Karpas-422 (cell line): ENCODE measurements around the gene C11orf68. TPM values are rescaled to one million over a fixed set of nuclear protein-coding genes. Genes with fewer than 3 reads are reported as not detected.
"Not testable (repeated sequence)": the region's sequence is repeated elsewhere in the genome, so short reads cannot be mapped to it uniquely, and the experiment has no call there.

Experiments
- DNase-seq: peaks from one replicate; pipeline ENCODE4 v3.0.0-alpha.2; 2015
- H2AFZ ChIP-seq: fragments of 200-600 bp; sonication (generic); 2 replicates; pipeline ENCODE4 v1.6.1; 2014; ENCODE audit warnings: antibody characterized with exemption, low read length, mixed read lengths
- H3K27ac ChIP-seq: fragments of 200-600 bp; sonication (generic); 2 replicates; pipeline ENCODE4 v1.5.1; 2014; ENCODE audit warnings: mild to moderate bottlenecking, low read length, moderate library complexity
- H3K27me3 ChIP-seq: fragments of 200-600 bp; sonication (generic); 2 replicates; pipeline ENCODE4 v1.6.1; 2014; ENCODE audit warnings: low read length, mixed read lengths
- H3K36me3 ChIP-seq: fragments of 200-600 bp; sonication (generic); 2 replicates; pipeline ENCODE4 v1.6.1; 2014; ENCODE audit warnings: low read length, mixed read lengths; ENCODE audit not compliant: insufficient read depth
- H3K4me1 ChIP-seq: fragments of 200-600 bp; sonication (generic); 2 replicates; pipeline ENCODE4 v1.6.1; 2014; ENCODE audit warnings: mild to moderate bottlenecking, low read length, mixed read lengths
- H3K4me2 ChIP-seq: fragments of 200-600 bp; sonication (generic); 2 replicates; pipeline ENCODE4 v1.6.1; 2014; ENCODE audit warnings: low read length, low read depth, mild to moderate bottlenecking; ENCODE audit not compliant: poor library complexity, severe bottlenecking
- H3K4me3 ChIP-seq: fragments of 200-600 bp; sonication (generic); 2 replicates; pipeline ENCODE4 v1.5.1; 2014; ENCODE audit warnings: mild to moderate bottlenecking, antibody characterized with exemption, low read length, mixed read lengths
- H3K79me2 ChIP-seq: fragments of 200-600 bp; sonication (generic); 2 replicates; pipeline ENCODE4 v1.6.1; 2014; ENCODE audit warnings: mild to moderate bottlenecking, low read length, mixed read lengths
- H3K9ac ChIP-seq: fragments of 200-600 bp; sonication (generic); 2 replicates; pipeline ENCODE4 v1.6.0; 2014; ENCODE audit warnings: low read length
- H3K9me2 ChIP-seq: fragments of 200-600 bp; sonication (generic), shearing (Covaris generic); replicated peaks from 2 replicates; pipeline ENCODE4 v1.6.0; 2014; ENCODE audit warnings: mild to moderate bottlenecking, low read length, moderate library complexity; ENCODE audit not compliant: insufficient read depth
- H3K9me3 ChIP-seq: fragments of 300-700, 200-600 bp; sonication (generic); 2 replicates; pipeline ENCODE4 v1.6.1; 2014; ENCODE audit warnings: low read length, mixed read lengths
- H4K20me1 ChIP-seq: fragments of 200-600 bp; sonication (generic); 2 replicates; pipeline ENCODE4 v1.6.1; 2014; ENCODE audit warnings: mild to moderate bottlenecking, antibody characterized with exemption, low read length, low read depth; ENCODE audit not compliant: insufficient read depth
- total RNA-seq: library from RNA; depleted of rRNA; stranded (reverse); fragments of >200 nt; shearing (Covaris generic); gene quantifications from 2 replicates; pipeline ENCODE4 v1.2.3, GENCODE V29; 2014; ENCODE audit warnings: low replicate concordance

The C11orf68 gene
- total RNA-seq, 1 experiment from 2014 or later, result 11.0 TPM

- H4K20me1 ChIP-seq, result peaks cover 12% of the 10 kb centered on the region
- no peaks in the 10 kb centered on the region for H3K27me3 ChIP-seq
- H2AFZ ChIP-seq, result no peak overlapping the region
- H3K36me3 ChIP-seq, result peaks cover under 1% of the 10 kb centered on the region; the same call in 1 of the 2 replicates
- peaks cover 19% of the 10 kb centered on the region for H3K4me1 ChIP-seq
- no peak overlapping the region for H3K4me2 ChIP-seq
- H3K9me3 ChIP-seq, result no peaks in the 10 kb centered on the region
- H3K79me2 ChIP-seq, result peaks cover 23% of the 10 kb centered on the region
- no peak overlapping the region for H3K27ac ChIP-seq
- H3K4me3 ChIP-seq, result no peak overlapping the region
- DNase-seq, result no peak
- no peak overlapping the region; the same call in 1 of the 2 replicates for H3K9ac ChIP-seq
- no peaks in the 10 kb centered on the region for H3K9me2 ChIP-seq
Observed at GRCh38 chr11:65958774-65959420, 40.0 kb upstream of the C11orf68 start.

GRCh38 chr11:65958291-65958690, 39.4 kb upstream of the C11orf68 start:
- Histone ChIP-seq H3K4me3 (no peak overlapping the region), H4K20me1 (peaks cover 12% of the 10 kb centered on the region), H3K27ac (no peak overlapping the region), H3K79me2 (peaks cover 17% of the 10 kb centered on the region), H3K9ac (no peak overlapping the region; the same call in 1 of the 2 replicates), H3K27me3 (no peaks in the 10 kb centered on the region), H3K4me2 (no peak overlapping the region), H3K9me3 (no peaks in the 10 kb centered on the region), H3K4me1 (peaks cover 18% of the 10 kb centered on the region), H3K9me2 (no peaks in the 10 kb centered on the region), H3K36me3 (no peaks in the 10 kb centered on the region), H2AFZ (no peak overlapping the region)
- no peak for DNase-seq

DNA sequence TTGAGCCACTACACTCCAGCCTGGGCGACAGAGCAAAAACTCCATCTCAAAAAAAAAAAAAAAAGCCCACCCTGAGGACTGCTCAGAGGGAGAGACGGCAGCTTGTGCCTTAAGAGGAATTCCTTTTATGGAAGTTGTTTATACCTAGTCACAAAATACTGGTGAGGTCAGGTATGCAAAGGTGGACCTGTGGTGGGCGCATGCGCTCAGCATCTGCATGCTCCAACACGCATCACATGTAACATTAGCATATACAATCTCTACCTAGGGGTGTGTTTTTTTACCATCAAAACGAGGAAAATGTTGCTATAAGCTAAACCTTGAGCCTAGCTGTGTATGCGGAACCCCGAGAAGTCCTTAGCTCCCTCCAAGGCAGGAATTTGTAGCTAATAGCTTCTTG, 35.9 kb upstream of the C11orf68 start:
- Histone ChIP-seq H3K4me3 (no peak overlapping the region), H3K4me2 (no peak overlapping the region), H3K27me3 (no peaks in the 10 kb centered on the region), H3K9ac (no peak overlapping the region), H3K9me3 (no peaks in the 10 kb centered on the region), H3K9me2 (no peaks in the 10 kb centered on the region), H3K4me1 (no peaks in the 10 kb centered on the region), H3K36me3 (no peaks in the 10 kb centered on the region), H4K20me1 (no peaks in the 10 kb centered on the region), H2AFZ (no peak overlapping the region), H3K27ac (no peak overlapping the region), H3K79me2 (no peaks in the 10 kb centered on the region)
- no peak for DNase-seq

DNA sequence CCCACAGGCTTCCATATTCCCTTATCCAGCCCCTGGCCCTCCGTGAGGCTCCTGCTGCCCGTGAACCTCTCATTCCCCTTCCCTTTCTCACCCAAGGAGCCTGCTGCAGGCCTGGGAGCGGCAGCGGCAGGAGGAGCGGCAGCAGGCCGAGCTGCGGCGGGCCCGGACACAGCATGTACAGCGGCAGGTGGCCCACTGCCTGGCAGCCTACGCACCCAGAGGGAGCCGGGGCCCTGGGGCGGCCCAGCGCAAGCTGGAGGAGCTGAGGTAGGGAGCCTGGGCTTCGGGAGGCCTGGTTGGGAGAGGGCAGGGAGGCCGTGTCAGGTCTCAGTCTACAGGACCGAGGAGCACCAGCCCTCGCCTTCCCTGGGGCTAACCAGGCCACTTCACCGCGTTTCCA, 34.6 kb upstream of the C11orf68 start:
- Histone ChIP-seq H3K27ac (no peak overlapping the region), H3K27me3 (no peaks in the 10 kb centered on the region), H2AFZ (no peak overlapping the region), H3K36me3 (no peaks in the 10 kb centered on the region), H4K20me1 (no peaks in the 10 kb centered on the region), H3K4me2 (no peak overlapping the region), H3K4me1 (no peaks in the 10 kb centered on the region), H3K79me2 (no peaks in the 10 kb centered on the region), H3K9ac (no peak overlapping the region), H3K9me2 (no peaks in the 10 kb centered on the region), H3K9me3 (no peaks in the 10 kb centered on the region), H3K4me3 (no peak overlapping the region)
- no peak for DNase-seq

GRCh38 chr11:65952052-65952521, 33.2 kb upstream of the C11orf68 start:
- no peaks in the 10 kb centered on the region for H3K9me2 ChIP-seq
- H3K79me2 ChIP-seq, result no peaks in the 10 kb centered on the region
- H3K27ac ChIP-seq, result no peak overlapping the region
- DNase-seq, result no peak
- no peaks in the 10 kb centered on the region for H3K9me3 ChIP-seq
- no peak overlapping the region for H2AFZ ChIP-seq
- no peak overlapping the region for H3K4me2 ChIP-seq
- H3K27me3 ChIP-seq, result no peaks in the 10 kb centered on the region
- no peaks in the 10 kb centered on the region for H4K20me1 ChIP-seq
- H3K36me3 ChIP-seq, result no peaks in the 10 kb centered on the region
- no peak overlapping the region for H3K4me3 ChIP-seq
- H3K9ac ChIP-seq, result no peak overlapping the region
- H3K4me1 ChIP-seq, result no peaks in the 10 kb centered on the region

GRCh38 chr11:65951641-65952040, 32.8 kb upstream of the C11orf68 start:
- not testable (repeated sequence) for H3K36me3 ChIP-seq, H3K9me2 ChIP-seq, H3K9ac ChIP-seq, H3K4me1 ChIP-seq, DNase-seq, H3K27me3 ChIP-seq, H3K4me2 ChIP-seq, H4K20me1 ChIP-seq, H3K9me3 ChIP-seq, H3K79me2 ChIP-seq, H2AFZ ChIP-seq, H3K4me3 ChIP-seq, H3K27ac ChIP-seq

GRCh38 chr11:65950711-65951110, 31.8 kb upstream of the C11orf68 start:
- not testable (repeated sequence) for H3K9me2 ChIP-seq, H3K27me3 ChIP-seq, H3K4me2 ChIP-seq, H3K9ac ChIP-seq, H3K27ac ChIP-seq, H3K9me3 ChIP-seq, H2AFZ ChIP-seq, H3K4me1 ChIP-seq, H3K36me3 ChIP-seq, DNase-seq, H3K79me2 ChIP-seq, H3K4me3 ChIP-seq, H4K20me1 ChIP-seq

GRCh38 chr11:65947603-65948125, 28.8 kb upstream of the C11orf68 start:
- no peak overlapping the region for H3K4me2 ChIP-seq
- H3K9me3 ChIP-seq, result no peaks in the 10 kb centered on the region
- H4K20me1 ChIP-seq, result no peaks in the 10 kb centered on the region
- no peak overlapping the region for H3K27ac ChIP-seq
- DNase-seq, result no peak
- H2AFZ ChIP-seq, result no peak overlapping the region
- H3K4me3 ChIP-seq, result no peak overlapping the region
- H3K4me1 ChIP-seq, result no peaks in the 10 kb centered on the region
- H3K79me2 ChIP-seq, result no peaks in the 10 kb centered on the region
- no peaks in the 10 kb centered on the region for H3K36me3 ChIP-seq
- no peaks in the 10 kb centered on the region for H3K27me3 ChIP-seq
- H3K9ac ChIP-seq, result no peak overlapping the region
- H3K9me2 ChIP-seq, result no peaks in the 10 kb centered on the region
